ENCODE measurements around the gene CACNG7.

CACNG7 gene

GRCh38 chr19:53957448-53958167, 48.5 kb downstream of the CACNG7 start:
- DNase-seq: no peak

GRCh38 chr19:53958168-53958571, 49.1 kb downstream of the CACNG7 start:
- no peak for DNase-seq

DNA sequence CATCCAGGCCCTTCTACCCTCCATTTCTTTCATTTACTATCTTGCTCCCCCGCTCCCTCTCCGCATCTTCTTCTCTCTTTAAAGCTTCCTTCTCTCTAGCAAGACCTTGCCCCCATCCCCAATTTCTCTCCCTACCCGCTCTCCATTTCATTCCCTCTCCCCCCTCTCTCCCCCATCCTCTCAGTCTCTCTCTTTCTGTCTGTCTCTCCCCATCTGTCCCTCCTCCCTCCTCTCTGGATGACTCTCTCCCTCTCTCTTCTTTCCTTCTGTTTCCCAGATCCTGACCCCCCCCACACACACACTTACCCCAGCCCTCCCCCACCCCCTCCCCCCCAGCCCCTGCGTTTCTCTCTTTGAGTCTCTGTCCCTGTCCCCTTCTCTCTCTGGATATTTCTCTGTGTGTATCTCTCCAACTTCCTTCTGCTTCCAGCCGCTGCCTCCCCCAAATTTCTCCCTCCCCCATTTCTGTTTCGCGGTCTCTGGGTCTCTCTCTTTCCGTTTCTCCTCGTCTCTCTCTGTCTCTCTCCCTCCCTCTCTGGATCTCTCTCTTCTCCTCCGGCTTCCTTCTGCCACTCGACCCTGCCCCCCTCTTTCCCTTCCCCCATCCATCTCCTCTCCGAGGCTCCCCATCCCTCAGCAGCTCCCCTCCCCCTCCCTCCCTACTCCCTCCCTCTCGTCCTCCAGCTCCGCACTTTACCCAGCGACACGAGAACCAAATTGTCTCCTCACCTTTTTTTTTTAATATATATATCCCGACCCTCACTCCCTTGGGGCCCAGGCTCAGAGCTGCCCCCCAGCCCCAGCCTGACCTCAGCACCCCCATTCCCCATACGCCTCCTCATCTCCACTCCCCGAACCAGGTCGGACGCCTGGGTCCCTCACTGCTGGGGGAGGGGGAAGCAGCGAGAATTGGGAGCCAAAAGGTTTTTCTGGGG, 50.0 kb downstream of the CACNG7 start:
- no peak for DNase-seq

- no peak for DNase-seq
Measured at GRCh38 chr19:53960187-53960586, 51.1 kb downstream of the CACNG7 start.

- no peak for DNase-seq
Measured at GRCh38 chr19:53960886-53961285, 51.8 kb downstream of the CACNG7 start.

GRCh38 chr19:53961523-53962356, 52.7 kb downstream of the CACNG7 start:
- no peak for DNase-seq

DNA sequence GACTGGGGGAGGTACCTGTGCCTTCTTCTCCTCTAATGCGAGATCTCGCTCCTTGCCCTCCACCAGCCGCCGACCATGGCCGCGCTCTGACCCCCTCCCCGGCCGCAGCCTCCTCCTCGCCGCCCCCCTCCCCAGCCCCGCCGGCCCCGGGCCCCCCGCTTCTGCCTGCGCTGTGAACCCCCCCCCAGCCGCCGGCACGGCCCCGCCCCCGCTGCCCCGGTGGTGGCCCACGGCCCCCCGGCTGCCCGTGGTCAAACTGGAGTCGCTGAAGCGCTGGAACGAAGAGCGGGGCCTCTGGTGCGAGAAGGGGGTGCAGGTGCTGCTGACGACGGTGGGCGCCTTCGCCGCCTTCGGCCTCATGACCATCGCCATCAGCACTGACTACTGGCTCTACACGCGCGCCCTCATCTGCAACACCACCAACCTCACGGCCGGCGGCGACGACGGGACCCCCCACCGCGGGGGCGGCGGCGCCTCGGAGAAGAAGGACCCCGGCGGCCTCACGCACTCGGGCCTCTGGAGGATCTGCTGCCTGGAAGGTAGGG, 53.9 kb downstream of the CACNG7 start, which contains the start of gene CACNG8:
Gene CACNG8, plus strand, starts transcription at position 51 of the 545 bp plus-strand sequence.
- DNase-seq: no peak

GRCh38 chr19:53965091-53965490, 56.0 kb downstream of the CACNG7 start:
- DNase-seq: no peak

GRCh38 chr19:53966931-53967330, 57.9 kb downstream of the CACNG7 start:
- no peak for DNase-seq

DNA sequence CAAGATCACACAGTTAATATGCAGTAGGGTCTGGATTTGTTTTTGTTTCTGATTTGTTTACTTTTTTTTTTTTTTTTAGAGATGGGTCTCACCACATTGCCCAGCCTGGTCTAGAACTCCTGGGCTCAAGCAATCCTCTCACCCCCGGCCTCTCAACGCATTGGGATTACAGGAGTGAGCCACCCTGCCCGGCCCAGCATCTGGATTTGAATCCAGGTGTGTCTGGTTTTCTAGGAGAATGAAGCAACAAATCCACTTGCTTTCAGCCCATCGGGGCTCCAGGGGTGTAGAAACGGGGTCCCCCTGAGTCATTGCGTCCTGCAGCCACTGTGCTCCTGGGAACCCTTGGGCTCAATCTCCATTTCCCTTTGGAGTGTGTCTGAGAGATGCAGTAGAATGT, 60.3 kb downstream of the CACNG7 start:
- DNase-seq: no peak

- DNase-seq: no peak
Measured at GRCh38 chr19:53971673-53972072, 62.6 kb downstream of the CACNG7 start.

GRCh38 chr19:53977429-53977990, 68.4 kb downstream of the CACNG7 start:
- no peak for DNase-seq

GRCh38 chr19:53977991-53978731, 69.1 kb downstream of the CACNG7 start:
- no peak for DNase-seq

GRCh38 chr19:53978975-53979801, 70.1 kb downstream of the CACNG7 start:
- no peak for DNase-seq

DNA sequence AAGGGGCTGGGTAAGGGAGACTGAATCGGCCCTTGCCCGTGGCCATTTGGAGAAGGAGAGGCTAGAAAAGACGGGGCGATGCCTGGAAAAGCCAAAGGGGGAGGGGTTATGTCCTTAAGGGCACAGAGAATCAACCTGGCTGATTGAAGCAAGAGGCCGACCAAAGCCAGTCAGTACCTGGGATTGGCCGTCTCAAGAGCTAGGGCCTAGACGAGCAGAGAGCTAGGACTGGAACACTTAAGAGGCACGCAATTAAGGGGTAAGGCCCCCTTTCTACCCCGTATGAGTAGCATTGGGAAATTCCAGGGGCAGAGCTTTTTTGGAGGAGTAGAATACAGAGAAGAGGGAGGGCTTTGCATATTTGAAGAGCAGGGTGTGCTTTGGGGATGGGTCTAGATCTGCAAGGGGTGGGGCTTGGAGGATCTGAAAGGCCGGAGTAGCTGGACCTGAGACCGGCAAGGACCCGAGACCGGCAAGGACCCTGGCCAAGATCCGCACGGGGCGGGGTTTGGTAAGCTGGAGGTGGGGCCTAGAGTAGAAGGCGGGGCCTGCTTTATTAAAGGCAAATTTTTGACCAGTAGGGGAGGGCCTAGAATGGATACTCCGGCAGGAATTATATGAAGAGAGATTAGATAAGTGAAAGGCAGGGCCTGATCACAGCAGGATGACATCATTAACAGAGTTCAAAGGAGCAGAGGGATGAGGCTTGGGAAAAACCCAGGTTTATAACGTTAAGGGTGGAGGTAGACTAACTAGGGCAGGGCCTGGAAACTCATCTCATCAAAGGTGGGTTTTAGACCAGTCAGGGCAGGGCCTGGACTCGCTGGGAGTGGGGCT, 71.7 kb downstream of the CACNG7 start:
- DNase-seq: no peak

- no peak for DNase-seq
Measured at GRCh38 chr19:53981376-53981951, 72.4 kb downstream of the CACNG7 start.

DNA sequence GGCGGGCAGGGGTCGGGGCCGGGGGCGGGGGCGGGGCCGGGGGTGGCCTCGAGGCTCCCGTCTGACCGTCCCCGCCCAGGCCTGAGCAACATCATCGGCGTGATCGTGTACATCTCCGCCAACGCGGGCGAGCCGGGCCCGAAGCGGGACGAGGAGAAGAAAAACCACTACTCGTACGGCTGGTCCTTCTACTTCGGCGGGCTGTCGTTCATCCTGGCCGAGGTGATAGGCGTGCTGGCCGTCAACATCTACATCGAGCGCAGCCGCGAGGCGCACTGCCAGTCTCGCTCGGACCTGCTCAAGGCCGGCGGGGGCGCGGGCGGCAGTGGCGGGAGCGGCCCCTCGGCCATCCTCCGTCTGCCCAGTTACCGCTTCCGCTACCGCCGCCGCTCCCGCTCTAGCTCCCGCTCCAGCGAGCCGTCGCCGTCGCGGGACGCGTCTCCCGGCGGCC, 72.9 kb downstream of the CACNG7 start:
- DNase-seq: no peak

- DNase-seq: no peak
Measured at GRCh38 chr19:53982611-53983010, 73.5 kb downstream of the CACNG7 start.
